Brain microvascular endothelial cell (primary cell): ENCODE measurements around the gene LGI4.

Experiments used
- DNase-seq: peaks from one replicate; pipeline ENCODE4 v3.0.0-alpha.2; 2020
- H3K27ac ChIP-seq: fragments of 250-450 bp; sonication (Bioruptor Pico); 2 replicates; pipeline ENCODE4 v1.5.1; 2020; ENCODE audit warnings: mild to moderate bottlenecking, moderate library complexity
- H3K27me3 ChIP-seq: fragments of 250-450 bp; sonication (Bioruptor Pico); replicated peaks from 2 replicates; pipeline ENCODE4 v1.5.1; 2020; ENCODE audit warnings: mild to moderate bottlenecking
- H3K36me3 ChIP-seq: fragments of 250-450 bp; sonication (Bioruptor Pico); replicated peaks from 2 replicates; pipeline ENCODE4 v1.5.1; 2020; ENCODE audit warnings: mild to moderate bottlenecking
- H3K4me3 ChIP-seq: 2 replicates; pipeline ENCODE4 v1.5.1; 2011; ENCODE audit warnings: low read depth, mild to moderate bottlenecking, control low read depth, low read length, moderate library complexity
- CTCF ChIP-seq: IDR thresholded peaks from 2 replicates; pipeline ENCODE4 v1.5.1; 2011; ENCODE audit warnings: low read depth, mild to moderate bottlenecking, moderate library complexity, low read length, control low read depth, inconsistent platforms; ENCODE audit errors: missing control alignments
- in situ Hi-C: cut with HindIII; loops from 2 replicates; pipeline ENCODE4 v1.10.0; 2017; ENCODE audit warnings: low sequenced_read_pairs, low pct_ligation_motif_present

Gene LGI4

GRCh38 chr19:35099897-35100275 lies 35.0 kb downstream of the LGI4 start:
- H3K4me3 ChIP-seq = no peak overlapping the region
- TF ChIP-seq CTCF = no peak
- in situ Hi-C loops = no loop called here
- no peak for DNase-seq
- no peaks in the 10 kb centered on the region for H3K27me3 ChIP-seq
- no peak overlapping the region for H3K27ac ChIP-seq
- no peaks in the 10 kb centered on the region for H3K36me3 ChIP-seq

- no peaks in the 10 kb centered on the region for H3K36me3 ChIP-seq
- no peaks in the 10 kb centered on the region for H3K27me3 ChIP-seq
- no peak overlapping the region for H3K4me3 ChIP-seq
- in situ Hi-C loops = no loop called here
- TF ChIP-seq CTCF = no peak
- no peak for DNase-seq
- no peak overlapping the region for H3K27ac ChIP-seq
These were observed 35.5 kb downstream of the LGI4 start for GRCh38 chr19:35099155-35099896.

GRCh38 chr19:35098413-35099049 lies 36.3 kb downstream of the LGI4 start:
- no peak overlapping the region for H3K4me3 ChIP-seq
- in situ Hi-C loops = no loop called here
- H3K27me3 ChIP-seq = no peaks in the 10 kb centered on the region
- no peak for TF ChIP-seq CTCF
- no peaks in the 10 kb centered on the region for H3K36me3 ChIP-seq
- DNase-seq = no peak
- no peak overlapping the region for H3K27ac ChIP-seq

GRCh38 chr19:35095667-35096368 lies 39.0 kb downstream of the LGI4 start:
- in situ Hi-C loops = no loop called here

GRCh38 chr19:35094656-35095055 lies 40.2 kb downstream of the LGI4 start:
- H3K27me3 ChIP-seq = no peaks in the 10 kb centered on the region
- in situ Hi-C loops = no loop called here
- no peak for TF ChIP-seq CTCF

More at GRCh38 chr19:35095667-35096368, 39.0 kb downstream of the LGI4 start:
- Histone ChIP-seq H3K27me3 (no peaks in the 10 kb centered on the region), H3K27ac (no peak overlapping the region), H3K36me3 (no peaks in the 10 kb centered on the region), H3K4me3 (no peak overlapping the region)
- TF ChIP-seq CTCF = no peak
- no peak for DNase-seq

More at GRCh38 chr19:35094656-35095055, 40.2 kb downstream of the LGI4 start:
- DNase-seq = no peak
- Histone ChIP-seq H3K36me3 (no peaks in the 10 kb centered on the region), H3K4me3 (no peak overlapping the region), H3K27ac (no peak overlapping the region)
